H9 (cell line): Measurements from ENCODE around the gene GRIFIN. TPM values are rescaled to one million over a fixed set of nuclear protein-coding genes. Genes with fewer than 3 reads are reported as not detected.

Experiments
- DNase-seq: peaks from one replicate; pipeline ENCODE4 v3.0.0-alpha.2; 2017
- H2AFZ ChIP-seq: one replicate; pipeline ENCODE4 v1.6.1; 2013; ENCODE audit warnings: mild to moderate bottlenecking, low read length, control low read depth, moderate library complexity
- H2AK5ac ChIP-seq: 2 replicates; pipeline ENCODE4 v1.6.1; 2013; ENCODE audit warnings: low read length, control low read depth, mixed read lengths; ENCODE audit not compliant: insufficient read length
- H2BK120ac ChIP-seq: one replicate; pipeline ENCODE4 v1.6.1; 2013; ENCODE audit warnings: low read depth, mild to moderate bottlenecking, low read length, control low read depth, inconsistent platforms; ENCODE audit not compliant: poor library complexity, severe bottlenecking
- H2BK12ac ChIP-seq: 2 replicates; pipeline ENCODE4 v1.6.1; 2013; ENCODE audit warnings: low read length, control low read depth, mixed read lengths, low read depth; ENCODE audit not compliant: insufficient read length
- H2BK15ac ChIP-seq: 2 replicates; pipeline ENCODE4 v1.6.1; 2013; ENCODE audit warnings: low read depth, low read length, control low read depth
- H2BK20ac ChIP-seq: one replicate; pipeline ENCODE4 v1.6.1; 2013; ENCODE audit warnings: low read depth, mild to moderate bottlenecking, low read length, control low read depth, inconsistent platforms; ENCODE audit not compliant: poor library complexity, severe bottlenecking
- H2BK5ac ChIP-seq: 2 replicates; pipeline ENCODE4 v1.6.1; 2013; ENCODE audit warnings: low read length, control low read depth, mixed read lengths; ENCODE audit not compliant: insufficient read length
- H3K14ac ChIP-seq: 2 replicates; pipeline ENCODE4 v1.6.1; 2013; ENCODE audit warnings: low read length, control low read depth; ENCODE audit not compliant: insufficient read depth
- H3K18ac ChIP-seq: 2 replicates; pipeline ENCODE4 v1.6.1; 2013; ENCODE audit warnings: low read depth, mild to moderate bottlenecking, mixed read lengths, low read length, control low read depth; ENCODE audit not compliant: insufficient read length
- H3K23ac ChIP-seq: 2 replicates; pipeline ENCODE4 v1.6.1; 2013; ENCODE audit warnings: low read length, control low read depth, mixed read lengths, low read depth; ENCODE audit not compliant: insufficient read length
- H3K23me2 ChIP-seq: 2 replicates; pipeline ENCODE4 v1.6.1; 2013; ENCODE audit warnings: low read depth, mild to moderate bottlenecking, mixed read lengths, low read length, control low read depth; ENCODE audit not compliant: insufficient read length, poor library complexity, severe bottlenecking
- H3K27ac ChIP-seq: 2 replicates; pipeline ENCODE4 v1.5.1; 2013; ENCODE audit warnings: low read length, control low read depth, mixed read lengths, low read depth; ENCODE audit not compliant: insufficient read length
- H3K27me3 ChIP-seq: 2 replicates; pipeline ENCODE4 v1.6.1; 2013; ENCODE audit warnings: low read length, control low read depth, inconsistent platforms; ENCODE audit not compliant: insufficient read depth
- H3K4ac ChIP-seq: 2 replicates; pipeline ENCODE4 v1.6.1; 2013; ENCODE audit warnings: low read depth, mild to moderate bottlenecking, control low read depth, inconsistent platforms, low read length, moderate library complexity
- H3K4me1 ChIP-seq: 2 replicates; pipeline ENCODE4 v1.6.1; 2013; ENCODE audit warnings: low read length, control low read depth, inconsistent platforms; ENCODE audit not compliant: insufficient read depth
- H3K4me2 ChIP-seq: 2 replicates; pipeline ENCODE4 v1.6.1; 2013; ENCODE audit warnings: low read length, control low read depth, mixed read lengths; ENCODE audit not compliant: insufficient read length, insufficient read depth
- H3K56ac ChIP-seq: 2 replicates; pipeline ENCODE4 v1.6.1; 2013; ENCODE audit warnings: low read depth, mild to moderate bottlenecking, mixed read lengths, low read length, control low read depth; ENCODE audit not compliant: insufficient read length
- H3K79me1 ChIP-seq: 2 replicates; pipeline ENCODE4 v1.6.1; 2013; ENCODE audit warnings: low read depth, mild to moderate bottlenecking, moderate library complexity, low read length, control low read depth, inconsistent platforms; ENCODE audit not compliant: insufficient read depth, poor library complexity, severe bottlenecking
- H3K79me2 ChIP-seq: 2 replicates; pipeline ENCODE4 v1.6.1; 2013; ENCODE audit warnings: low read length, control low read depth, inconsistent platforms; ENCODE audit not compliant: insufficient read depth
- H3K9ac ChIP-seq: 2 replicates; pipeline ENCODE4 v1.6.1; 2013; ENCODE audit warnings: low read length, control low read depth, mixed read lengths; ENCODE audit not compliant: insufficient read length; ENCODE audit errors: extremely low read depth
- H3K9me3 ChIP-seq: one replicate; pipeline ENCODE4 v1.6.1; 2013; ENCODE audit warnings: low read depth, low read length, inconsistent platforms; ENCODE audit not compliant: control insufficient read depth
- H3T11ph ChIP-seq: one replicate; pipeline ENCODE4 v1.6.1; 2013; ENCODE audit warnings: mild to moderate bottlenecking, low read length, control low read depth, inconsistent platforms
- H4K20me1 ChIP-seq: one replicate; pipeline ENCODE4 v1.6.1; 2013; ENCODE audit not compliant: control insufficient read depth, insufficient read length, insufficient read depth
- H4K5ac ChIP-seq: 2 replicates; pipeline ENCODE4 v1.6.1; 2013; ENCODE audit warnings: low read depth, mild to moderate bottlenecking, mixed read lengths, low read length, control low read depth; ENCODE audit not compliant: insufficient read length
- H4K8ac ChIP-seq: replicated peaks from 2 replicates; pipeline ENCODE4 v1.6.1; 2013; ENCODE audit warnings: low read length, control low read depth, mixed read lengths, low read depth; ENCODE audit not compliant: insufficient read length
- H4K91ac ChIP-seq: 2 replicates; pipeline ENCODE4 v1.6.1; 2013; ENCODE audit warnings: low read depth, mild to moderate bottlenecking, moderate library complexity, mixed read lengths, low read length, control low read depth; ENCODE audit not compliant: insufficient read length
- H3K27ac Mint-ChIP-seq, 3 experiments: 2 replicates in 2 of 3; 3 replicates in 1 of 3; pipeline ENCODE4 v1.8.0; 2020 to 2021; ENCODE audit warnings: mixed read lengths in 3 of 3, mild to moderate bottlenecking in 1 of 3, moderate library complexity in 1 of 3
- H3K27me3 Mint-ChIP-seq: 2 replicates; pipeline ENCODE4 v1.8.0; 2021; ENCODE audit warnings: low read depth, mild to moderate bottlenecking, moderate library complexity, mixed read lengths
- H3K36me3 Mint-ChIP-seq, 3 experiments: 2 replicates in 2 of 3; 3 replicates in 1 of 3; pipeline ENCODE4 v1.8.0; 2020 to 2021; ENCODE audit warnings: low read depth in 3 of 3, mixed read lengths in 3 of 3; ENCODE audit not compliant: insufficient read depth in 1 of 3
- H3K4me1 Mint-ChIP-seq, 2 experiments: 2 replicates each; pipeline ENCODE4 v1.8.0; 2020; ENCODE audit warnings: mixed read lengths in 2 of 2
- H3K4me3 Mint-ChIP-seq, 2 experiments: 2 replicates in 1 of 2; 3 replicates in 1 of 2; pipeline ENCODE4 v1.8.0; 2020 to 2021; ENCODE audit warnings: mild to moderate bottlenecking in 2 of 2, mixed read lengths in 2 of 2, moderate library complexity in 1 of 2
- H3K9me3 Mint-ChIP-seq, 2 experiments: 2 replicates in 1 of 2; 3 replicates in 1 of 2; pipeline ENCODE4 v1.8.0; 2020; ENCODE audit warnings: mild to moderate bottlenecking in 2 of 2, mixed read lengths in 2 of 2, moderate library complexity in 1 of 2
- WGBS: extraction: QIAGEN DNeasy Blood & Tissue Kit; methylation state at CpG from one replicate; pipeline ENCODE4 v1.1.7; 2013; ENCODE audit warnings: missing lambda C conversion rate, low lambda C conversion rate, mixed read lengths; ENCODE audit not compliant: insufficient read length; ENCODE audit errors: extremely low coverage; 5-methylcytosine and 5-hydroxymethylcytosine counted together
- total RNA-seq: library from RNA; stranded (reverse); gene quantifications from 2 replicates; pipeline ENCODE4 v1.2.1, GENCODE V29; 2021
- TF ChIP-seq, protein P1 (sequence below): fragments of 200-600 bp; sonication (generic); conservative IDR thresholded peaks from 3 replicates; pipeline ENCODE4 v1.8.0; 2021; ENCODE audit warnings: antibody characterized with exemption, mild to moderate bottlenecking

GRIFIN gene
- total RNA-seq, 1 experiment from 2014 or later, result not detected

DNA sequence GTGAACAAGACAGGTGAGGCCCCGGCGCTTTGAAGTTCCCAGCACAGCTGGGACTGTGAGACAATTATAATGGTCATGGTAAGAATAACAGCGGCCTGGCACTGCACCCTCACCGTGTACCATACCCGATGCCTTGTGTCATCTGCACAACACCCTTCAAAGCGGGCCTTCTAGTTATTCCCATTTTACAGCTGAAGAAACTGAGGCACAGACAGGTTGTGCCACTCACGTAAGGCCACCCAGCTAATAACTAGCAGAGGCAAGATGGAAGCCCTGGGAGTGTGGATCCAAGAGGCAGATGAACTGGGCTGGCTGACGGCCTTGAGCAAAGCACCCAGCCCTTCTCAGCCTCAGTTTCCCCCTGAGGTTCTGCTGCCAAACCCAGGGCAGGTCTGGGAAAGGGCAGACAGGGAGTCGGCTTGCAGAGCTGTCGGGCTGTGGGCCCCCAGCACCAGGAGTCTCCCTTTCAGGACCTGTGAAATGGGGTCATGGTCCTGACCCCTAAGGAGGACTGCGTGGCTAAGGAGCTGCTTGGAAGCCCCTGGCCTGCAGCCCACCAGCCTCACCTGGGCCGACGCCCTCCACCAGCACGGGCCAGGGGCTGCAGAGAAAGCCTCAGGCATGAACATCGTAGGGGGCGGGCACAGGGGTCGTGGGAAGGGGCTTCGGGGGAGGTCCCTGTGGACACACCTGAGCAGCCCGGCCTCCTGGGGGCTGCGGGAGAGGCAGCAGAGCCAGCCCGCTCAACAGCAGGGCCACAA is 28.1 kb upstream of the GRIFIN start:
- Histone ChIP-seq H4K5ac (no peak overlapping the region), H3K27me3 (no peaks in the 10 kb centered on the region), H3K4me1 (no peaks in the 10 kb centered on the region; the same call in 1 of the 2 replicates), H3K14ac (no peak overlapping the region), H3K4ac (no peak overlapping the region), H4K20me1 (no peaks in the 10 kb centered on the region), H3K9ac (no peak overlapping the region), H4K91ac (no peak overlapping the region), H3K27ac (no peak overlapping the region), H3K23me2 (no peaks in the 10 kb centered on the region), H3K79me2 (no peaks in the 10 kb centered on the region), H2BK5ac (no peak overlapping the region), H3K23ac (no peak overlapping the region), H3K4me2 (no peak overlapping the region), H2AFZ (no peak overlapping the region), H2BK12ac (no peak overlapping the region), H3K79me1 (no peaks in the 10 kb centered on the region), H3K9me3 (no peaks in the 10 kb centered on the region), H3K56ac (no peak overlapping the region), H3K18ac (no peak overlapping the region), H3T11ph (no peak overlapping the region), H2BK20ac (no peak overlapping the region), H4K8ac (no peak overlapping the region), H2BK15ac (no peak overlapping the region), H2AK5ac (no peak overlapping the region), H2BK120ac (no peak overlapping the region)
- no peak overlapping the region; a peak in 1 of 7 replicates for H3K27ac Mint-ChIP-seq
- H3K27me3 Mint-ChIP-seq, result no peaks in the 10 kb centered on the region; the same call in 1 of the 2 replicates
- no peak for DNase-seq
- WGBS, result no CpG with 5 or more reads among the region's 21 CpGs
- H3K4me1 Mint-ChIP-seq, result peaks cover 19 to 40% of the 10 kb centered on the region in 2 experiments
- H3K4me3 Mint-ChIP-seq, result no peak overlapping the region
- H3K36me3 Mint-ChIP-seq, result no peaks in the 10 kb centered on the region
- H3K9me3 Mint-ChIP-seq, result no peaks in the 10 kb centered on the region; a peak in 1 of 5 replicates
- TF ChIP-seq, protein P1, sequence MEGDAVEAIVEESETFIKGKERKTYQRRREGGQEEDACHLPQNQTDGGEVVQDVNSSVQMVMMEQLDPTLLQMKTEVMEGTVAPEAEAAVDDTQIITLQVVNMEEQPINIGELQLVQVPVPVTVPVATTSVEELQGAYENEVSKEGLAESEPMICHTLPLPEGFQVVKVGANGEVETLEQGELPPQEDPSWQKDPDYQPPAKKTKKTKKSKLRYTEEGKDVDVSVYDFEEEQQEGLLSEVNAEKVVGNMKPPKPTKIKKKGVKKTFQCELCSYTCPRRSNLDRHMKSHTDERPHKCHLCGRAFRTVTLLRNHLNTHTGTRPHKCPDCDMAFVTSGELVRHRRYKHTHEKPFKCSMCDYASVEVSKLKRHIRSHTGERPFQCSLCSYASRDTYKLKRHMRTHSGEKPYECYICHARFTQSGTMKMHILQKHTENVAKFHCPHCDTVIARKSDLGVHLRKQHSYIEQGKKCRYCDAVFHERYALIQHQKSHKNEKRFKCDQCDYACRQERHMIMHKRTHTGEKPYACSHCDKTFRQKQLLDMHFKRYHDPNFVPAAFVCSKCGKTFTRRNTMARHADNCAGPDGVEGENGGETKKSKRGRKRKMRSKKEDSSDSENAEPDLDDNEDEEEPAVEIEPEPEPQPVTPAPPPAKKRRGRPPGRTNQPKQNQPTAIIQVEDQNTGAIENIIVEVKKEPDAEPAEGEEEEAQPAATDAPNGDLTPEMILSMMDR, result no peak
